ENCODE measurements around the gene GREB1. TPM values are rescaled to one million over a fixed set of nuclear protein-coding genes. Genes with fewer than 3 reads are reported as not detected.

The GREB1 gene
- total and polyA plus RNA-seq, 2 of the 13 experiments (the other 11 are each of a cell fraction or from before 2014, with no cell fraction given), result 31.3 to 61.2 TPM

DNA sequence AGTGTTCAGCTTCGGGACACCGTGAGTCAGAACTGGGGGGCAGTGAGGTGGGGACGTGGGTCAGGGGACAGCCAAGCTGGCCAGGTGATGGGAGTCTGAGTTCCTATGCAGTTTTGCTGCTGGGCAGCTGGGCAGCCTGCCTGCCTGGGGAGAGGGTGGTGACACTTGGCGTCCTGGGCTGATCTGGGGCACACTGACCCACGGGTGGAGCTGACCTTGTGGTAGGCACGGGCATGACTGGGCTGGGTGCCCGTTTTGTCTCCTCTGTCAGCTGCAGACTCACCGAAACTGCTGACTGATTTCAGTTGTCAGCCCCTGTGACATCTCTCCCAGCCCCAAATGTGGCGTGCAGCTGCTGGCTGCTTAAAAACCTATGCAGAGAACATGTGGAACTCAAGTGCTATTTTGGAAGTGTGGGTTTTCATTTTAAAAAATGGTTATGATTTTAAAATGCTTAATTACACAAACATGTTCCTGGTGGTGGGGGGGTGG lies 35.3 kb upstream of the GREB1 start (continued):
- peak; percentile 21; the same call in 1 of the 2 replicates for TF ChIP-seq IKZF5 (CRISPR knock-in tag; IDR thresholded peaks at IDR 0.05)
- TF ChIP-seq NCOA1 (CRISPR knock-in tag; IDR thresholded peaks at IDR 0.05), result peak; percentile 87
- TF ChIP-seq TGIF2 (CRISPR knock-in tag; IDR thresholded peaks at IDR 0.05), result peak; percentile 39; the same call in 1 of the 2 replicates
- peak; percentile 75; the same call in 1 of the 2 replicates for TF ChIP-seq ZNF768 (CRISPR knock-in tag; IDR thresholded peaks at IDR 0.05)
- no peak for TF ChIP-seq ZNF557 (CRISPR knock-in tag; IDR thresholded peaks at IDR 0.05)
- no peak for TF ChIP-seq TIGD3 (CRISPR knock-in tag; IDR thresholded peaks at IDR 0.05; ENCODE audit: borderline replicate concordance)
- TF ChIP-seq TFDP2 (CRISPR knock-in tag; IDR thresholded peaks at IDR 0.05), result no peak
- TF ChIP-seq DPF2 (CRISPR knock-in tag; IDR thresholded peaks at IDR 0.05; ENCODE audit: borderline replicate concordance, low read depth), result 0 out of 2 replicates have a peak, but pooled peaks have one; percentile 21
- 0 out of 2 replicates have a peak, but pooled peaks have one; percentile 54 for TF ChIP-seq ZNF343 (CRISPR knock-in tag; IDR thresholded peaks at IDR 0.05)
- TF ChIP-seq ZNF251 (CRISPR knock-in tag; IDR thresholded peaks at IDR 0.05), result peak; percentile 59; the same call in 1 of the 2 replicates
- no peak for TF ChIP-seq JARID2 (CRISPR knock-in tag; IDR thresholded peaks at IDR 0.05; ENCODE audit: insufficient replicate concordance)
- TF ChIP-seq ZNF460 (CRISPR knock-in tag; IDR thresholded peaks at IDR 0.05; ENCODE audit: borderline replicate concordance), result no peak
- peak; percentile 18; the same call in 1 of the 2 replicates for TF ChIP-seq DMAP1 (CRISPR knock-in tag; IDR thresholded peaks at IDR 0.05)
- peak; percentile 21; the same call in 1 of the 2 replicates for TF ChIP-seq NCOA2 (CRISPR knock-in tag; IDR thresholded peaks at IDR 0.05)
- TF ChIP-seq STAG1 (CRISPR knock-in tag; IDR thresholded peaks at IDR 0.05), result no peak
- no peak for TF ChIP-seq PAX8 (CRISPR knock-in tag; IDR thresholded peaks at IDR 0.05; ENCODE audit: borderline replicate concordance)
- peak; percentile 80 for TF ChIP-seq NRL (CRISPR knock-in tag; IDR thresholded peaks at IDR 0.05; ENCODE audit: borderline replicate concordance)
- no peak for TF ChIP-seq MNT (IDR thresholded peaks at IDR 0.05)
- TF ChIP-seq ZNF850 (CRISPR knock-in tag; conservative IDR thresholded peaks at IDR 0.05), result no peak
- TF ChIP-seq ZNF234 (CRISPR knock-in tag; conservative IDR thresholded peaks at IDR 0.05), result peak; percentile 87; the same call in 1 of the 2 replicates
- TF ChIP-seq ZNF724P (CRISPR knock-in tag; IDR thresholded peaks at IDR 0.05; ENCODE audit: borderline replicate concordance), result 0 out of 2 replicates have a peak, but pooled peaks have one; percentile 12
- TF ChIP-seq AHR (CRISPR knock-in tag; IDR thresholded peaks at IDR 0.05), result peak; percentile 61; the same call in 1 of the 2 replicates
- TF ChIP-seq ZNF18 (CRISPR knock-in tag; IDR thresholded peaks at IDR 0.05; ENCODE audit: insufficient replicate concordance), result peak; percentile 44

Data from HepG2 (cell line).